HepG2 (cell line): ENCODE measurements around the gene ZNF562. TPM values are rescaled to one million over a fixed set of nuclear protein-coding genes. Genes with fewer than 3 reads are reported as not detected.

Experiments used
- ATAC-seq: fragments of 200-7000 bp; cut with Tn5 transposase; 3 replicates; pipeline ENCODE4 v1.9.1; 2020; ENCODE audit warnings: mild to moderate bottlenecking, moderate library complexity
- BruUV-seq: library from RNA; stranded (reverse); fragments of 400-500 nt; replicated peaks from 2 replicates; lab custom pipeline; 2021; lab: Mats Ljungman, UMichigan
- CTCF ChIA-PET: fragments of 300-600 bp; formaldehyde crosslinking; extraction: SDS; loops from one replicate; lab custom pipeline; 2021; ENCODE audit warnings: low total read pairs, inconsistent platforms, low intra/inter-chr PET ratio; lab: Yijun Ruan, JAX
- POLR2A ChIA-PET: fragments of 350-600 bp; sonication (Branson Sonifier 250); formaldehyde crosslinking; loops from one replicate; lab custom pipeline; 2020; ENCODE audit warnings: antibody characterized with exemption, inconsistent platforms; lab: Yijun Ruan, JAX
- DNase-seq: peaks from one replicate; pipeline ENCODE4 v3.0.0-alpha.2; 2015; ENCODE audit warnings: low spot score
- FAIRE-seq: peaks from 3 replicates; lab custom pipeline; 2011; peaks lifted over from hg19 to GRCh38; lab: Jason Lieb, UNC
- H2AFZ ChIP-seq: one replicate; pipeline ENCODE4 v1.6.1; 2011; ENCODE audit warnings: low read length, inconsistent platforms
- H3K27ac ChIP-seq: fragments of 300-600 bp; 3 replicates; pipeline ENCODE4 v1.8.0; 2011; ENCODE audit warnings: mixed run types, mild to moderate bottlenecking, mixed read lengths, low read length, inconsistent platforms; ENCODE audit not compliant: insufficient read depth; ENCODE audit errors: extremely low read length
- H3K27me3 ChIP-seq, 2 experiments: fragments of 200-600 bp in 1 of 2; 2 replicates in 1 of 2; 3 replicates in 1 of 2; pipeline versions ENCODE4 v1.6.0 to v1.8.0; 2011; ENCODE audit warnings: low read length in 2 of 2, mild to moderate bottlenecking in 2 of 2, moderate library complexity in 2 of 2, inconsistent platforms in 1 of 2; ENCODE audit not compliant: insufficient read depth in 2 of 2, control insufficient read depth in 1 of 2
- H3K36me3 ChIP-seq, 2 experiments: fragments of 200-600 bp in 1 of 2; replicated peaks in 1 of 2; 2 replicates in 1 of 2; 3 replicates in 1 of 2; pipeline versions ENCODE4 v1.5.1 to v1.8.0; 2011; ENCODE audit warnings: low read length in 2 of 2, inconsistent platforms in 1 of 2; ENCODE audit not compliant: insufficient read depth in 2 of 2, control insufficient read depth in 1 of 2
- H3K4me1 ChIP-seq: 2 replicates; pipeline ENCODE4 v1.5.1; 2012; ENCODE audit warnings: low read length, inconsistent platforms; ENCODE audit not compliant: insufficient read depth
- H3K4me2 ChIP-seq: 2 replicates; pipeline ENCODE4 v1.6.0; 2011; ENCODE audit warnings: low read depth, low read length, inconsistent platforms
- H3K4me3 ChIP-seq, 3 experiments: fragments of 200-600 bp in 1 of 3; sonication (generic), shearing (Covaris generic) in 1 of 3; replicated peaks in 1 of 3; 2 replicates each; pipeline ENCODE4 v1.5.1; 2011 to 2016; ENCODE audit warnings: low read length in 3 of 3, inconsistent platforms in 2 of 3, low read depth in 2 of 3, mild to moderate bottlenecking in 2 of 3, control low read depth in 1 of 3, mixed read lengths in 1 of 3; ENCODE audit not compliant: insufficient read depth in 1 of 3
- H3K79me2 ChIP-seq: one replicate; pipeline ENCODE4 v1.6.1; 2011; ENCODE audit warnings: low read length, inconsistent platforms; ENCODE audit not compliant: insufficient read depth
- H3K9ac ChIP-seq: 2 replicates; pipeline ENCODE4 v1.6.0; 2011; ENCODE audit warnings: mild to moderate bottlenecking, low read depth, low read length, inconsistent platforms; ENCODE audit not compliant: insufficient read depth
- H3K9me3 ChIP-seq: 2 replicates; pipeline ENCODE4 v1.5.1; 2012; ENCODE audit warnings: mild to moderate bottlenecking, low read length
- H4K20me1 ChIP-seq: 2 replicates; pipeline ENCODE4 v1.6.0; 2011; ENCODE audit warnings: inconsistent platforms, mild to moderate bottlenecking, low read length, moderate library complexity; ENCODE audit not compliant: insufficient read depth
- FOXK1 ChIP-seq: sonication (generic); formaldehyde crosslinking; IDR thresholded peaks from 2 replicates; pipeline ENCODE4 v1.4.0; 2020; ENCODE audit warnings: low read depth, missing genetic modification reagents, borderline replicate concordance
- HNF4G ChIP-seq, 2 experiments: sonication (generic) in 1 of 2; formaldehyde crosslinking in 1 of 2; IDR thresholded peaks; 2 replicates each; pipeline versions ENCODE4 v1.4.0 to v1.6.1; 2011 to 2020; ENCODE audit warnings: borderline replicate concordance in 2 of 2, low read depth in 2 of 2, mild to moderate bottlenecking in 2 of 2, low read length in 1 of 2, missing genetic modification reagents in 1 of 2, moderate library complexity in 1 of 2
- IRF9 ChIP-seq: sonication (generic); formaldehyde crosslinking; IDR thresholded peaks from 2 replicates; pipeline ENCODE4 v1.8.0; 2022; ENCODE audit warnings: missing genetic modification reagents, mild to moderate bottlenecking, borderline replicate concordance
- NCOR1 ChIP-seq: fragments of 200-600 bp; sonication (generic); IDR thresholded peaks from 2 replicates; pipeline ENCODE4 v1.7.0; 2017; ENCODE audit warnings: antibody characterized with exemption, low read length, borderline replicate concordance
- SIX4 ChIP-seq: sonication (generic); formaldehyde crosslinking; IDR thresholded peaks from 2 replicates; pipeline ENCODE4 v1.4.0; 2020; ENCODE audit warnings: missing genetic modification reagents
- STAG1 ChIP-seq: sonication (generic); formaldehyde crosslinking; IDR thresholded peaks from 2 replicates; pipeline ENCODE4 v1.4.0; 2020; ENCODE audit warnings: missing genetic modification reagents
- ZBTB21 ChIP-seq: sonication (generic); formaldehyde crosslinking; IDR thresholded peaks from 2 replicates; pipeline ENCODE4 v1.4.0; 2020; ENCODE audit warnings: missing genetic modification reagents
- ZFAT ChIP-seq: sonication (generic); formaldehyde crosslinking; conservative IDR thresholded peaks from 2 replicates; pipeline ENCODE4 v1.8.1; 2023; ENCODE audit warnings: missing genetic modification reagents, inconsistent platforms
- ZMYM2 ChIP-seq: sonication (generic); formaldehyde crosslinking; IDR thresholded peaks from 2 replicates; pipeline ENCODE4 v1.8.0; 2022; ENCODE audit warnings: mild to moderate bottlenecking, missing genetic modification reagents
- ZNF205 ChIP-seq: IDR thresholded peaks from 2 replicates; pipeline ENCODE4 v1.6.1; 2018; ENCODE audit warnings: missing biosample characterization, missing genetic modification reagents
- ZNF326 ChIP-seq: sonication (generic); formaldehyde crosslinking; IDR thresholded peaks from 2 replicates; pipeline ENCODE4 v1.4.0; 2020; ENCODE audit warnings: missing genetic modification reagents, borderline replicate concordance
- ZNF589 ChIP-seq: sonication (generic); formaldehyde crosslinking; conservative IDR thresholded peaks from 2 replicates; pipeline ENCODE4 v1.8.0; 2022; ENCODE audit warnings: mild to moderate bottlenecking, moderate library complexity, missing genetic modification reagents
- ZNF878 ChIP-seq: sonication (generic); formaldehyde crosslinking; IDR thresholded peaks from 2 replicates; pipeline ENCODE4 v1.8.1; 2023; ENCODE audit warnings: mild to moderate bottlenecking, missing genetic modification reagents, moderate library complexity
- WGBS: methylation state at CpG from one replicate; pipeline ENCODE4 v1.1.6; 2017; ENCODE audit warnings: low lambda C conversion rate; 5-methylcytosine and 5-hydroxymethylcytosine counted together
- in situ Hi-C: cut with HindIII; loops from 2 replicates; pipeline ENCODE4 v1.10.0; 2017; ENCODE audit warnings: low pct_unique_long_range_greater_than_20kb; ENCODE audit not compliant: extremely low pct_ligation_motif_present
- intact Hi-C: fragments of 100-400 bp; cut with micrococcal nuclease; formaldehyde crosslinking; loops from one replicate; pipeline ENCODE4 v1.10.0; 2022; ENCODE audit not compliant: unreplicated experiment
- polyA plus RNA-seq, 8 experiments: library from polyadenylated mRNA; depleted of rRNA in 3 of 8; stranded (reverse) in 7 of 8; unstranded in 1 of 8; fragments of >200 nt; fragmentation: Illumina TruSeq in 4 of 8; extraction: Trizol in 4 of 8; gene quantifications; 2 replicates each; pipeline versions ENCODE4 v1.2.1 to v1.2.3, GENCODE V29; 2011 to 2016; ENCODE audit warnings: low read depth in 4 of 8, missing spikeins in 1 of 8, mixed read lengths in 1 of 8; ENCODE audit not compliant: insufficient read depth in 1 of 8
- total RNA-seq, 5 experiments: library from RNA; depleted of rRNA; stranded (reverse); fragments of >200 nt; fragmentation: Illumina TruSeq; extraction: Trizol; gene quantifications; 2 replicates each; pipeline ENCODE4 v1.2.3, GENCODE V29; 2016; ENCODE audit warnings: low read depth in 1 of 5

Gene ZNF562
- total and polyA plus RNA-seq, 2 of the 13 experiments (the other 11 are each of a cell fraction or from before 2014, with no cell fraction given): 13.1 to 32.7 TPM

GRCh38 chr19:9650345-9650744, 24.6 kb downstream of the ZNF562 start (continued):
- TF ChIP-seq ZNF878 (CRISPR knock-in tag) (no peak), ZNF589 (no peak), FOXK1 (CRISPR knock-in tag) (no peak), ZMYM2 (CRISPR knock-in tag) (no peak), ZNF326 (CRISPR knock-in tag) (no peak), HNF4G (IDR thresholded peaks at IDR 0.05; ENCODE audit: borderline replicate concordance, low read depth, low read length) (no peak), HNF4G (CRISPR knock-in tag; IDR thresholded peaks at IDR 0.05; ENCODE audit: borderline replicate concordance, low read depth) (no peak), NCOR1 (no peak), IRF9 (CRISPR knock-in tag) (no peak), ZNF205 (CRISPR knock-in tag) (no peak), ZBTB21 (CRISPR knock-in tag) (no peak), SIX4 (CRISPR knock-in tag) (no peak)

GRCh38 chr19:9645472-9645871, 29.4 kb downstream of the ZNF562 start:
- no peaks in the 10 kb centered on the region for H4K20me1 ChIP-seq
- no peak overlapping the region for H3K4me2 ChIP-seq
- POLR2A ChIA-PET: interaction anchor here (1.0 kb wide), 1 partner anchor 59 kb away, joined by 3 read pairs; no protein-coding TSS in a partner anchor
- ATAC-seq (no peak), FAIRE-seq (no peak), DNase-seq (no peak)
- H3K4me1 ChIP-seq: no peaks in the 10 kb centered on the region
- CTCF ChIA-PET: no interaction called here
- WGBS: 94% methylated on average over 1 of the region's 1 CpG
- intact Hi-C loops: no loop called here
- H3K79me2 ChIP-seq: peaks cover 5% of the 10 kb centered on the region
- TF ChIP-seq ZFAT (CRISPR knock-in tag): no peak
- 0 out of 2 replicates have a peak, but pooled peaks have one; percentile 6 for TF ChIP-seq STAG1 (CRISPR knock-in tag)
- no peaks in the 10 kb centered on the region for H3K27me3 ChIP-seq
- BruUV-seq: no TSS peak
- H3K27ac ChIP-seq: no peak overlapping the region
- no peak overlapping the region for H3K9ac ChIP-seq
- peaks cover 14% of the 10 kb centered on the region for H3K9me3 ChIP-seq
- no peak overlapping the region for H3K4me3 ChIP-seq
- peaks cover 0 to 26% of the 10 kb centered on the region in 2 experiments; a peak in 3 of 5 replicates for H3K36me3 ChIP-seq
- in situ Hi-C loops: no loop called here
- H2AFZ ChIP-seq: no peak overlapping the region
